Right lobe of liver (tissue), 4 donors: Measurements from ENCODE around the gene KCNQ1OT1.

ENCODE experiments used
- CTCF ChIP-seq, 4 donors: fragments of 200-600 bp in 3 of 4; fragments of 450-650 bp in 1 of 4; IDR thresholded peaks; one replicate each; pipeline versions ENCODE4 v1.5.1 to v1.8.0; 2016 to 2022; ENCODE audit warnings: antibody characterized with exemption in 4 of 4, mild to moderate bottlenecking in 2 of 4
- POLR2A ChIP-seq: fragments of 450-650 bp; IDR thresholded peaks from one replicate; pipeline ENCODE4 v1.6.1; 2017; ENCODE audit warnings: antibody characterized with exemption, mild to moderate bottlenecking
- donor health status: DM: no; HTN: no; CAD: no.
- donor health status: DM: no; HTN: no; CAD: no.
- donor health status: DM: no; HTN: yes; CAD: no.

DNA sequence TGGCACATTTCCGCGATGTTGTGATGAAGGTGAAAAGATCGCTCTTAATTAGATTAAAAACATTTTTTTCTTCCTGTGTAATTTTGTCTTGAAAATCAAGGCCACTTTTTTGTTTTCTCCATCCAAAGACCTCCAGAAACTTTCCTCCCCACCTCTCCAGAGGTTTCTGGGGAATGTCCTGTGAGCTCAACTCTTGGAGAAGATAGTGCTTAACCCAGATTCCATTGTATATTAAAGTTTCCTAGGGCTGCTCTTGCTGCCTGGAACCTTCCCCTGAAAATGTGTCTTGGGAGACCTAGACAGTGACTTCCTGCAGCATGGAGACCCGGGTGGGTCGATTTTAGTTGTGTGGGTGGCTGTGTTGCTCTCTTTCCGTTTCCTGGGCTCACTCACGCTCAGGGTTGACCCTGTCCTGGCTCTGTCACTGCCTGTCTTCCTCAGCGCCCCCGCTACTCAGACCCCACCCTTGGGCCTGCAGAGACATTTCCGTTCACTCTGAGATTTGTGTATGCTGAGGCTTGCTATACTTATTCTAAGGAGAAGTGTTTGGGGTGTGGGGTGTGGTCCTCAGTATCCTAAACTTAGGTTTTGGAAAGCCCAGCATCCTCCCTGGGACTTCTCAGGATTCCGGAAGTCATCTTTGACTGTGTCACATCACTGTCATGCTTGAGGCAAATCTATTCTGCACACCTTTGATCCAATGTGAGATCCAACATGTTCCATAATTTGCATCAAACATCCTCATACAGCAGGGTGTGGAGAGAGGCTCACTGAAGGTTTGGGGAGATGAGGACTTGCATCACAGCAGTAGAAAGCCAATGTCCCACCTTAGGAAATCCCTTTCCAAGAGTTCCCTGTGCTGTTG, 47.2 kb downstream of the KCNQ1OT1 start:
- TF ChIP-seq CTCF (IDR thresholded peaks at IDR 0.05), result no peak
- TF ChIP-seq POLR2A, result no peak
